ENCODE measurements around the gene ZIC1. TPM values are rescaled to one million over a fixed set of nuclear protein-coding genes. Genes with fewer than 3 reads are reported as not detected.

ZIC1 gene
- total RNA-seq, 2 experiments from 2014 or later: not detected

DNA sequence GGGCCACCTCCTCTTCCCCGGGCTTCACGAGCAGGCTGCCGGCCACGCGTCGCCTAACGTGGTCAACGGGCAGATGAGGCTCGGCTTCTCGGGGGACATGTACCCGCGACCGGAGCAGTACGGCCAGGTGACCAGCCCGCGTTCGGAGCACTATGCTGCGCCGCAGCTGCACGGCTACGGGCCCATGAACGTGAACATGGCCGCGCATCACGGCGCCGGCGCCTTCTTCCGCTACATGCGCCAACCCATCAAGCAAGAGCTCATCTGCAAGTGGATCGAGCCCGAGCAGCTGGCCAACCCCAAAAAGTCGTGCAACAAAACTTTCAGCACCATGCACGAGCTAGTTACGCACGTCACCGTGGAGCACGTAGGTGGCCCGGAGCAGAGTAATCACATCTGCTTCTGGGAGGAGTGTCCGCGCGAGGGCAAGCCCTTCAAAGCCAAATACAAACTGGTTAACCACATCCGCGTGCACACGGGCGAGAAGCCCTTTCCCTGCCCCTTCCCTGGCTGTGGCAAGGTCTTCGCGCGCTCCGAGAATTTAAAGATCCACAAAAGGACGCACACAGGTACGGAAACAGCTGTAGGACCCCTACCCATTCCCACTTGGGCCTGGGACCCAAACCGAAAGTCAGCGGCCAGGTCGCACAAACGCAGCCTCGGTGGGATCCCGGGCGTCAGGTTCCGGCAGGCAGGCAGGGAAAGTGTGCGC lies 1.5 kb downstream of the ZIC1 start:
- intact Hi-C loops (cut with micrococcal nuclease): loop anchor here (5.0 kb wide), 2 partner anchors 33 to 53 kb away; no protein-coding TSS in a partner anchor
- Mint-ChIP-seq H3K36me3 (ENCODE audit: low read depth) (peaks cover 21% of the 10 kb centered on the region), H3K27ac (no peak overlapping the region), H3K4me1 (ENCODE audit: low read depth) (peaks cover 50% of the 10 kb centered on the region), H3K4me3 (peak overlapping the region; percentile 61), H3K27me3 (ENCODE audit: low read depth) (peaks cover 78% of the 10 kb centered on the region), H3K9me3 (peaks cover 13% of the 10 kb centered on the region)
- DNase-seq: no peak
- CTCF ChIA-PET: interaction anchor here (0.5 kb wide), 1 partner anchor 1869 kb away, joined by 4 read pairs; no protein-coding TSS in a partner anchor

DNA sequence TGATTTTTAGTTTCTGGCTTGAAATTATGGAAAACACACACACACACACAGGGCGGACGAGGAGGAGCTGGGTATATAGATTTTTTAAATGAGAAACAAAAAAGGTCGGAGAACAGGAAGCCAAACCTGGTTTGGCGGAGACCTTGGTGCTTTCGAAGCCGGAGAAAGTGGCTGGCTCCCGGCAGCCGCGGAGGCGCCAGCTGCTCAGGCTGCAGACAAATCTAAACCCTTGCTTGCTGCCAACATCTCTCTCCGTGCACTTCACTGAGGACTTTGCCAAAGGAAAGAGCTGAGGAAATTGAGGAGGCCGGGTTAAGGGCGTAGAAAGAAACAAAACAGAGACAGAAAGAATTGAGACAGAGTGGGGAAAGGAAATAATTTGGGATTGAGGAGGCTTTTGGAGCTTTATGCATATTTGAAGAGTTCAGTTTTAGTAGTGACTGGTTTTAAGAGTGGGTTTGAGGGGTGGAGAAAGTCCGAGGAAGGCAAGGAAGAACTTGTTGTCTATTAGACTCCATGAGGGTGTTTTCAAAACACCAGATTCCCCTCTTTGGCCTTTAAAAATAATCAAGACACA lies 2.2 kb downstream of the ZIC1 start:
- CTCF ChIA-PET: no interaction called here
- no peak for DNase-seq
- peak overlapping the region; percentile 61 for H3K4me3 Mint-ChIP-seq
- intact Hi-C loops (cut with micrococcal nuclease): loop anchor here (5.0 kb wide), 2 partner anchors 34 to 54 kb away; no protein-coding TSS in a partner anchor
- peaks cover 78% of the 10 kb centered on the region for H3K27me3 Mint-ChIP-seq (ENCODE audit: low read depth)
- H3K4me1 Mint-ChIP-seq (ENCODE audit: low read depth): peaks cover 49% of the 10 kb centered on the region
- H3K27ac Mint-ChIP-seq: no peak overlapping the region
- peaks cover 21% of the 10 kb centered on the region for H3K36me3 Mint-ChIP-seq (ENCODE audit: low read depth)
- H3K9me3 Mint-ChIP-seq: peaks cover 13% of the 10 kb centered on the region

DNA sequence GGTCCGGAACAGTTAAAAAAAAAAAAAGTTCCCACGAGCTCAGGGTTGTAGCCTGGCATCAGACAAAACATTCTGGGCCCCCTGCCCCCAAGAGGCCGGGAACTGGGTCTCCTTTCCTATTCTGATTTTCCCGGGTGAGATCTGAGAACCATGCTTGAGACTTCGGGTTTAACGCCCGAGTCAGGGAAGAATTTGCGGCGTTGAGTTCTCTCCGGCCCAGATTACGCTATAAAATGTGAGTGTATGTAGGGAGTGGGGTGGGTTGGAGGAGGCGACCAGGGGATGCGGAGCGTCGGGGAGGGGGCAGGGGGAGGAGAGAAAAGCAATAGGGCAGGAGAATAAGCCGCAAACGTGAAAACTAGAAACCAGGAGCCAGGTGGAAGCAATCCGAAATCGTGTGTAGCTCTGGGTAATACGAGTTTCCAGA lies 2.7 kb downstream of the ZIC1 start:
- H3K4me3 Mint-ChIP-seq: no peak overlapping the region
- peaks cover 76% of the 10 kb centered on the region for H3K27me3 Mint-ChIP-seq (ENCODE audit: low read depth)
- no peak overlapping the region for H3K27ac Mint-ChIP-seq
- H3K36me3 Mint-ChIP-seq (ENCODE audit: low read depth): peaks cover 17% of the 10 kb centered on the region
- peaks cover 13% of the 10 kb centered on the region for H3K9me3 Mint-ChIP-seq
- CTCF ChIA-PET: no interaction called here
- intact Hi-C loops (cut with micrococcal nuclease): loop anchor here (1.0 to 5.0 kb wide), 3 partner anchors 22 to 55 kb away; no protein-coding TSS in a partner anchor
- no peak for DNase-seq
- peaks cover 44% of the 10 kb centered on the region for H3K4me1 Mint-ChIP-seq (ENCODE audit: low read depth)

DNA sequence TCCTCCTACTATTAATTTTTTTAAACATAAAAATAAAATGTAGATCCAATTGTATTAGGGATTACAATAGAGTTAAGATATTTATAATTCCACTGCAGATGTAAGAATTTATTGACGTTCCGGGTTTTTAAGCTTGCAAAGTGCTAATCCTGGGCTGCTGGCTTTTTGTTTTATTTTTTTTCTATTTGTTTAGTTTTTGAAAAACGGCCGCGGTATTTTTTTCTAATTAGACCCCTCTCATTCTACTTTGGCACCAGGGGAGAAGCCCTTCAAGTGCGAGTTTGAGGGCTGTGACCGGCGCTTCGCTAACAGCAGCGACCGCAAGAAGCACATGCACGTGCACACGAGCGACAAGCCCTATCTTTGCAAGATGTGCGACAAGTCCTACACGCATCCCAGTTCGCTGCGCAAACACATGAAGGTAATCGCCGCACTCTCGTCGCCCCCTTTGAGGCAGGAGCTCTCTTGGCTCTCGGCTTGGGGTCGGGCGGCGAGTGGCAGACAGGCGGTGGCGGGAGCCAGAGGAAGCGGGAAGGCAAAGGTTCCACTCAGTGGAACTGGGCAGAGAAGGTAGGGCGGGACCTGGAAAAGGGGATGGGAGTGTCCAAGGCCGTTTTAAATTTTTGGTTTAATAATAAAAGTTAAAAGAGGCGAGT lies 3.2 kb downstream of the ZIC1 start:
- Mint-ChIP-seq H3K4me3 (no peak overlapping the region), H3K27me3 (ENCODE audit: low read depth) (peaks cover 78% of the 10 kb centered on the region), H3K4me1 (ENCODE audit: low read depth) (peaks cover 44% of the 10 kb centered on the region), H3K27ac (no peak overlapping the region), H3K36me3 (ENCODE audit: low read depth) (peaks cover 17% of the 10 kb centered on the region), H3K9me3 (peaks cover 13% of the 10 kb centered on the region)
- CTCF ChIA-PET: no interaction called here
- intact Hi-C loops (cut with micrococcal nuclease): loop anchor here (1.0 to 5.0 kb wide), 3 partner anchors 22 to 55 kb away; no protein-coding TSS in a partner anchor
- no peak for DNase-seq

DNA sequence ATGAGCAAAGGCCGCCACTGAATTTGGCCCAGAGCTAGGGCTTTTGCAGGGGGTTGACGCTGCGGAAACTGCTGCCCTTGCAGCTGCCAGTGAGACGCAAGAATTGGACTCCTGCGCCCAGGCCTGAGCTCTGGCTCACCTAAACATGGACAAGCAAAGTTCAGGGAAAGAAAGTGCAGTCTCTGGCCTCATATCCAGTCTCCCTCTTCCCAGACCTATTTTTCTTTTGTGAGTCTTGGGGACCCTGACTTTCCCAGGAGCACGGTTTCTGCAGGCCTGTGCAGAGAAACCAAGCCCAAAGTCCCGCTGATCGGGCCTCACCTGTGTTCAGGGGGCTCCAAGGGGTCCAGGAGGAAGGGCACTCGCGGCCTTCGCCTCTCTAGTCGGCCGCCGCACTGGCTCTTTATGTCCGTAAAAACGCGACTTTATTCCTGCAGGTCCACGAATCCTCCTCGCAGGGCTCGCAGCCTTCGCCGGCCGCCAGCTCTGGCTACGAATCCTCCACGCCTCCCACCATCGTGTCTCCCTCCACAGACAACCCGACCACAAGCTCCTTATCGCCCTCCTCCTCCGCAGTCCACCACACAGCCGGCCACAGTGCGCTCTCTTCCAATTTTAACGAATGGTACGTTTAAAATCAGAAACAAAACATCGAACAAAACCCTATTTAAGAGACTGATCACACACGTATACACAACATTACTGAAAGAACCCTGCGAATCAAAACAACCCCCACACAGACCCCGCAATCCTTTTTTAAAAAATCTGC lies 3.9 kb downstream of the ZIC1 start:
- DNase-seq: no peak
- intact Hi-C loops (cut with micrococcal nuclease): loop anchor here (1.0 to 5.0 kb wide), 3 partner anchors 23 to 56 kb away; no protein-coding TSS in a partner anchor
- Mint-ChIP-seq H3K4me1 (ENCODE audit: low read depth) (peaks cover 40% of the 10 kb centered on the region), H3K4me3 (peak overlapping the region; percentile 60), H3K27ac (peak overlapping the region; percentile 43), H3K9me3 (peaks cover 10% of the 10 kb centered on the region), H3K27me3 (ENCODE audit: low read depth) (peaks cover 78% of the 10 kb centered on the region), H3K36me3 (ENCODE audit: low read depth) (peaks cover 12% of the 10 kb centered on the region)
- CTCF ChIA-PET: no interaction called here

DNA sequence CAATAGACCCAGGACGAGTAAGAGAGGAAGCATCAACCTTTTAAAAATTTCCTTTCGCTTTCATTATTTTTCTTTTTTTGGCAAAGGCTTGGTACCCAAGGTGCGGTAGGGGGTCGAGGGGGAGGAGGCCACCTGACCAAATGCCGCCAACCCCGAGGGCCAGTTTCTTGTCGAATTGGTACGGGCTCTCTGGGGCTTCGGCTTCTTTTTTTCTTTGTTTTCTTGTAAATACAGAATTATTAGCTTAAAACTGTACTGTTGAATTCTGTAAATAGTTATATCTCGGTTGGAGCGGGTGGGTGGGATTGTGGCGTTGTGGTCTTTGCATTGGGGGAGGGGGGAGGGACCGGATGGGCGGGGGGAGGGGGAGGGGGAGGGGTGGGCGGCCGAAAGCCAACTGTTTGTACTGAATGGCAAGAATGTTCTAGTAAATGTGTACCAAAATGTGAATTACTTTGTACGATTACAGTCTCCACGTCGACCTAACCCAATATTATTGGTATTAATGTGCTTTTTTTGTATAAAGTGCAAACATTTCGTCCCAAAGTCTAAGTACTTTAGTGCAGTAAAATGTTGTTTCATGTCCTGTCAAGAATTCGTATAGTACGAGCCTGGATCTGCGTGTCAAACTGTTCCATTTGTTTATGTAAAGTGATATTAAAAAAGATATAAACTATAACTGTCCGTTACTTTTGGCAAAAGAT lies 4.7 kb downstream of the ZIC1 start:
- intact Hi-C loops (cut with micrococcal nuclease): loop anchor here (5.0 kb wide), 2 partner anchors 37 to 57 kb away; no protein-coding TSS in a partner anchor
- H3K27me3 Mint-ChIP-seq (ENCODE audit: low read depth): peaks cover 78% of the 10 kb centered on the region
- DNase-seq: no peak
- peaks cover 9% of the 10 kb centered on the region for H3K36me3 Mint-ChIP-seq (ENCODE audit: low read depth)
- peaks cover 33% of the 10 kb centered on the region for H3K4me1 Mint-ChIP-seq (ENCODE audit: low read depth)
- peak overlapping the region; percentile 60 for H3K4me3 Mint-ChIP-seq
- peak overlapping the region; percentile 43 for H3K27ac Mint-ChIP-seq
- H3K9me3 Mint-ChIP-seq: peaks cover 6% of the 10 kb centered on the region
- CTCF ChIA-PET: no interaction called here

DNA sequence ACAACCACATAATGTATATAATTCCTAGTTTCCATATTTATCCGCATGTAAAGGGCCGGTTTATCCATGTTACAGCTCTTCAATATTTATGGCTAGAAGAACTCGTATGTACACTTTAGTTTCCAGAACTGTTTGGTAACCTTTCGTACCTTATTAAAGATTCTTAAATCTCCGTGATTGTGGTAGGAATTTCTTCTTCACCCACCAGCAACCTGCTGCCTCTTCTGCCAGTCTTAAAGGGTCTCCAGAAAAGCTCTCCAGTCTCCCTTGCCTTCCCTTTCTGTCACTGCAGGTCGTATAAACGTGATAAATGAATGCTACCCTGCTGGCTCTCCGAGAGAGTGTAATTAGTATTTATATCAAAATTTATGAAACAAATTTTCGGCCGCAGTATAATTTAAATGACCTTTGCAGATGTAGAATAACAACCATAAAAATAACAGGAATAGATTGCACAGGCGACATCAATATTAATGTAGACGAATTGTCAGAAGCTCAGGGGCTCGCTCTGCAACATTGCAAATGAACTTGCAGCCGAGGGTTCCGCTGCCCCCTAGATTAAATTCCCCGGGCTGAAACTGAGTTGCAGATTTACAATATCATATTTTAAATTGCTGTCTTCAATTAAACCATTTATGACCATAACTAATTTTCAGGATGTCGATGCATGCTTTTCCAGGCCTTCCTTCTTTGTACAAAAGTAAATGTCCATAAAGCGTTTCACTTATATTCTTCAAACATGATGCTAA lies 5.4 kb downstream of the ZIC1 start:
- H3K27me3 Mint-ChIP-seq (ENCODE audit: low read depth): peaks cover 74% of the 10 kb centered on the region
- peaks cover 10% of the 10 kb centered on the region for H3K36me3 Mint-ChIP-seq (ENCODE audit: low read depth)
- peaks cover 28% of the 10 kb centered on the region for H3K4me1 Mint-ChIP-seq (ENCODE audit: low read depth)
- H3K9me3 Mint-ChIP-seq: peaks cover 6% of the 10 kb centered on the region
- H3K27ac Mint-ChIP-seq: no peak overlapping the region
- CTCF ChIA-PET: no interaction called here
- H3K4me3 Mint-ChIP-seq: no peak overlapping the region
- DNase-seq: no peak
- intact Hi-C loops (cut with micrococcal nuclease): loop anchor here (5.0 kb wide), 2 partner anchors 37 to 57 kb away; no protein-coding TSS in a partner anchor

DNA sequence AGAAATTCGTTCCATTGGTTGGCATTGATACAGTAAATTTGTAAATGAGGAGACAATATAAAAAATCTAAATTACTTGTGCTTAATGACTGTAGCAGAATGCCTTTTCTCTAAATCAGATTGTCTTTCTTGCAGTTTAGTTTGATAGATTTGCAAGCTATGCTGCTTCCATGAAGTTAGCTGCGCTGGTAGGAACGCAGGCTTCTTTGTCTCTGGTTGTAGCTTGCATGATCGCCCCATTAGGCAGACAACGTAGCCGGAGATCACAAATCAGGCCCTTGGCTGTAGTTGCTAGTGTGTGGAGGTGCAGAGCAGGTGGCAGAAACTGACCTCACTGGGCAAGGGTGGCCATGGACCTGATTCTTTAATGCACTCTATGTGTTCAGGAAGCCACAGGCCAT lies 6.1 kb downstream of the ZIC1 start:
- no peak for DNase-seq
- Mint-ChIP-seq H3K9me3 (peaks cover 6% of the 10 kb centered on the region), H3K27ac (no peak overlapping the region), H3K27me3 (ENCODE audit: low read depth) (peaks cover 80% of the 10 kb centered on the region), H3K4me3 (no peak overlapping the region), H3K4me1 (ENCODE audit: low read depth) (peaks cover 29% of the 10 kb centered on the region), H3K36me3 (ENCODE audit: low read depth) (peaks cover 12% of the 10 kb centered on the region)
- intact Hi-C loops (cut with micrococcal nuclease): no loop called here
- CTCF ChIA-PET: no interaction called here

DNA sequence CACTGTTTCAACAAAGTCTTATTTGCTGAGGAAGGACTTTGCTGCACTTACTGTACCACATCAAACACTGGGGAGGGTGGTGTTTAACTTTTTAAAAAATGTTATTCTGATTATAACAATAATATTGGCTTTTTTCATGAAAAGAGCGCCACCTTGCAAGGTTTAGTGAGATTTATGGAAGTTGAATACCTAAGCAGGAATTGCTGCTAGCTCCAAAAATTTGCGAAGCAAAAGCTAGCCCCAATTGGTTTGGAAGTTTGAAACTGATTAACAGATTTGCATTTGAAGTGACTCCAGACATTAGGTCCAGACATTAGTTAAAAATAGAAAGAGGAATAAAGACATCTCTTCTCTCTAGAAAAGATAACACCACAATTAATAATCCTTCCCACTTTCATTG lies 6.7 kb downstream of the ZIC1 start:
- no peak for DNase-seq
- Mint-ChIP-seq H3K36me3 (ENCODE audit: low read depth) (peaks cover 12% of the 10 kb centered on the region), H3K9me3 (peaks cover 6% of the 10 kb centered on the region), H3K27ac (no peak overlapping the region), H3K4me3 (no peak overlapping the region), H3K4me1 (ENCODE audit: low read depth) (peaks cover 26% of the 10 kb centered on the region), H3K27me3 (ENCODE audit: low read depth) (peaks cover 82% of the 10 kb centered on the region)
- intact Hi-C loops (cut with micrococcal nuclease): no loop called here
- CTCF ChIA-PET: no interaction called here

DNA sequence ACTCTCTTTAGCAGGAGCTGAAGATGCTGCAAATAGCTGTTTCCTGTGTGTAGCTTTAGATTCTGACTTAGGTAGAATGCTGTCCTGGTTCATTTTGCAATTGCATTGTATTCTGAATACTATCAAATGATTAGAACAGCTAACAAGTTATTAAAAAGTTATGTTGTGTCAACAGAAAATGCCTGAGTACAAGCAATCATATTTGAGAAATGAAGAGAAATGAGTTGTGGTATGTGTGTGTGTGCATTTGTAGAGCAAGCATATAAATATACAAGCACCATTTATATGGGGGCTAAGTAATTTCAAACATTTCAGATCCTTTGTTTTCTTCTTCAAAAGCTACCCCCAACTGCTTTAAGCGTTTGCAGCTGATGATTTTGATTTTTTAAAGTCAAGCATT lies 7.8 kb downstream of the ZIC1 start:
- Mint-ChIP-seq H3K27ac (no peak overlapping the region), H3K4me1 (ENCODE audit: low read depth) (peaks cover 16% of the 10 kb centered on the region), H3K4me3 (no peak overlapping the region), H3K27me3 (ENCODE audit: low read depth) (peaks cover 79% of the 10 kb centered on the region), H3K36me3 (ENCODE audit: low read depth) (peaks cover 7% of the 10 kb centered on the region), H3K9me3 (peaks cover 6% of the 10 kb centered on the region)
- DNase-seq: no peak
- CTCF ChIA-PET: no interaction called here
- intact Hi-C loops (cut with micrococcal nuclease): no loop called here

Data from activated naive CD4-positive, alpha-beta T cell treated with anti-CD3 and anti-CD28 coated beads for 36 hours (primary cell).